Motor neuron (in vitro differentiated cells): ENCODE data around the gene TPM3. TPM values are rescaled to one million over a fixed set of nuclear protein-coding genes. Genes with fewer than 3 reads are reported as not detected.
"Not testable (repeated sequence)": the region's sequence is repeated elsewhere in the genome, so short reads cannot be mapped to it uniquely, and the experiment has no call there.

ENCODE experiments used
- ATAC-seq, 8 experiments: fragments of 200-7000 bp; cut with Tn5 transposase; replicated peaks in 6 of 8; 2 replicates each; pipeline ENCODE4 v1.8.0; 2021; ENCODE audit warnings: mild to moderate bottlenecking in 8 of 8, moderate library complexity in 8 of 8
- H3K27ac ChIP-seq, 2 donors: fragments of 250-450 bp; sonication (Bioruptor Pico); 2 replicates each; pipeline ENCODE4 v1.9.0; 2021; ENCODE audit warnings: antibody characterized with exemption in 2 of 2, mild to moderate bottlenecking in 2 of 2, moderate library complexity in 1 of 2
- H3K4me1 ChIP-seq, 2 donors: fragments of 250-450 bp; sonication (Bioruptor Pico); replicated peaks in 1 of 2; 2 replicates each; pipeline ENCODE4 v1.6.1; 2021; ENCODE audit warnings: antibody characterized with exemption in 2 of 2, mild to moderate bottlenecking in 2 of 2, moderate library complexity in 1 of 2
- H3K4me3 ChIP-seq, 5 donors: fragments of 250-450 bp; sonication (Bioruptor Pico); 2 replicates each; pipeline ENCODE4 v1.9.0; 2021; ENCODE audit warnings: antibody characterized with exemption in 5 of 5, mild to moderate bottlenecking in 5 of 5, moderate library complexity in 4 of 5
- WGBS, 10 experiments: fragments of 450-650 bp; shearing (Covaris generic); methylation state at CpG; one replicate each; pipeline ENCODE4 v1.0.0; 2022; 5-methylcytosine and 5-hydroxymethylcytosine counted together
- in situ Hi-C, 9 experiments: fragments of 400-800 bp; cut with MboI; loops; one replicate each; pipeline ENCODE4 v1.15.0; 2021; ENCODE audit warnings: low sequenced_read_pairs in 9 of 9, low pct_unique_long_range_greater_than_20kb in 2 of 9; ENCODE audit not compliant: unreplicated experiment in 9 of 9
- total RNA-seq, 8 experiments: library from RNA; unstranded; fragments of 300-600 nt; gene quantifications; 2 replicates each; pipeline versions ENCODE4 v1.2.3 to v1.2.4, GENCODE V29; 2022

Gene TPM3
- total RNA-seq, 8 experiments from 2014 or later: 142 to 388 (median 227) TPM

GRCh38 chr1:154220970-154221277 is 29.0 kb upstream of the TPM3 start:
- ATAC-seq: no peak
- in situ Hi-C loops: no loop called here
- no CpG with 5 or more reads among the region's 33 CpGs for WGBS, 10 experiments
- Histone ChIP-seq H3K4me1 (peaks cover 10 to 21% of the 10 kb centered on the region in 2 donors), H3K27ac (peak overlapping the region; percentile 93 to 97), H3K4me3 (peak overlapping the region; percentile 86 to 98 (median 94))

DNA sequence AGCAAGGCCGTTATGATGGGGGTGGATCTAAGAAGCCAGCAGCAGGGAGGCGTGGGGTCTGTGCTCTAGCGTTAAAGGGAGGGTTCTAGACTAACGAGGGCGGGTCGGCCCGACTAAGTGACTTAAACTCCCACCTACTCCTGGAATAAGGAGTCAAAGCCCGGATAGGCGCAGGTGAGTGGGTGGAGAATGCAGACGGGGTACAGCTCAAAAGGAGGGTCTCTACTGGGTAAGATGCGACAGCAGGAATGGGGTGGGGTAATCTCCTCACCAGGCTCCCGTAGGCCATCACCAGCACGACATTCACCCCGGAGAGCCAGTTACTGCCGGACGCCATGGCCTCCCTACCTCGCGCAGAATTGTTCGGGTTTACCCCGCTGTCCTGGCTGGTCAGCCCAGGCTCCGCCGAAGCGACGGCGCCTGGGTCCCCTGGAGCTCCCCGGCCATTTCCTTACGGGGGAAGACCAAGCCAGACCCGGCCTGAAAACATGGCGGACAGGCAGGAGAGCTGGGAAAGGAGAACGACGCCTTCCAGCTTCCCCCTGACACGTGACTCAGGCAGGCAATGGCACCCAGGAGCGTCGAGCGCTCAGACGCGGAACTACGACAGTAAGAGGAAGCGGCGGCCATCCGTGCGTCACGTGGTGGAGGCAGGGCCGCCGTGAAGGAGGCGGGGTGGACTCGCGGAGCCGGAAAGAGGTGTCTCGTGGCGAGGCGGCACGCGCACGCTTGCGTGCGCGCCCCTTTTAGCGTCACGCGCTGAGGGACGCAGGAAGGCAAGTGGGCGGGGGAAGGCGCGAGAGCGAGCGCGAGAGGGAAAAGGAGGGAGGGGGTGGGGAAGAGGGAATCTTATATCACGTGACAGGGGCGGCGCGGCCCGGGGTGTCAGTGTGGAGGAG is 28.4 kb upstream of the TPM3 start, which contains the start of gene UBAP2L:
Gene UBAP2L, plus strand, starts transcription at position 885 of the 899 bp plus-strand sequence. CDS start 4,169 bp downstream, outside the sequence.
- WGBS, 10 experiments: 0 to 1% (median 0%) methylated on average over 1 to 21 of the region's 73 CpGs; no CpG with 5 or more reads in 3 of the 10 experiments
- Histone ChIP-seq H3K27ac (peak within 1 kb of the TSS; percentile 99 to 100), H3K4me3 (peak within 1 kb of the TSS; percentile 86 to 98 (median 94)), H3K4me1 (peaks cover 10 to 21% of the 10 kb centered on the region in 2 donors)
- in situ Hi-C loops: no loop called here
- peak; percentile 84 to 94 (median 92) for ATAC-seq

DNA sequence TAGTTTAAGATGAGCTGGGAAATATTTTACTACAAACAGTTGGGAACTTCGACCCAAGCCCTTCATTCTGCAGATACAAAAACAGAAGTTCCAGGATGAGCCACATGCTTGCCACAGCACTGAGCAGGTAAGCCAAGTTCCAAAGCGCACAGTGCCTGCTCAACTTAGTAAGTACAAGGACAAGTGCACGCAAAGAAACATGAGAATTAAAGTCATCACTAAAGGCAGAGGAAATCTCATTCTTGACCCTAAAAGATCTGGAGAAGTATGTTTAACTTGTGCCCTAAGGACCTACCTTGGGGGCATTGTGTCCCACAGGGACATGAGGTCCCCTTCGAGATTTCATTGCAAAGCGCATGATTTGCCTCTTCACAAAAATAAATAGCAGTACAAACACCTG is 27.6 kb upstream of the TPM3 start:
- in situ Hi-C loops: no loop called here
- ATAC-seq: no peak
- 0 to 33% (median 9%) methylated on average over 2 to 5 of the region's 5 CpGs for WGBS, 10 experiments
- peak overlapping the region; percentile 86 to 98 (median 94) for H3K4me3 ChIP-seq
- H3K4me1 ChIP-seq: peaks cover 10 to 21% of the 10 kb centered on the region in 2 donors
- H3K27ac ChIP-seq: peak overlapping the region; percentile 99 to 100

DNA sequence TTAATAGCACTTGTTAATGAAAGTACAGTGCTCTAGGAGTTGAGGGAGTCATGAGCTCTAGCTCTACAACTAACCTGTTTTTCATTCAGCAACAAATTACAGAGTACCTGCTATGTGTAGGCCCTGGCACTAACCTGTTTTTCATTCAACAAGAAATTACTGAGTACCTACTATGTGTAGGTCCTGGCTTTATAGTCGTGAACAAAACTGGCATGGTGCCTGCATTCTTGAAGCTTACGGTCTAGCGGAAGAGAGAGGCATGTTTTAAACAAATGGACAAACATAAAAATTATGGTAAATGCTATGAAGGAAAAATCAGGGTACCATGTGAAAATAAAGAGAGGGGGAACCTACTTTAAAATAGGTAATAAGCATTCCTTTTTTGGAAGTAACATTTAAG is 26.6 kb upstream of the TPM3 start:
- ATAC-seq: no peak
- peaks cover 10 to 21% of the 10 kb centered on the region in 2 donors for H3K4me1 ChIP-seq
- 57 to 92% (median 88%) methylated on average over 1 to 3 of the region's 3 CpGs; no CpG with 5 or more reads in 1 of the 10 experiments for WGBS, 10 experiments
- H3K4me3 ChIP-seq: peak overlapping the region in 1 of 5 donors; percentile 86
- in situ Hi-C loops: no loop called here
- H3K27ac ChIP-seq: no peak overlapping the region

DNA sequence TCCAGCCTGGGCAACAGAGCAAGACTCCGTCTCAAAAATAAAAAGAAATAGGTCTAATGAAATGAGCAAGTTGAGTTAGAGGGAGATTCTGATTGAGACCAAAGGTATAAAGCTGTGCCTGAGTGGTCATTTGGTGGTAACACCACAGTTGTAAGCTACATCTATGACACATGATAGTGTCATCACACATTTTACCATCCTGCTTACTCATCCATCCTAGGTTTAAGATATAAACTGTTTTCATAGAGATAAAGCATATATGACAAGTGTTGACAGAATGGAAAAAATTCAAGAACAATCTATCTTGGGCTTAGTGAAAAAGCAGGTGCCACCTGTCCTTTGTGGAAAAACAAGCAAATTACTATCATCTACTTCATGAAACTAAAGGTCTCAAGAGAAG is 21.4 kb upstream of the TPM3 start:
- ATAC-seq: peak in 1 of 8 experiments; percentile 43
- H3K27ac ChIP-seq: no peak overlapping the region
- in situ Hi-C loops: no loop called here
- H3K4me3 ChIP-seq: no peak overlapping the region
- WGBS, 10 experiments: 83 to 100% (median 100%) methylated on average over 1 of the region's 1 CpG; no CpG with 5 or more reads in 4 of the 10 experiments
- H3K4me1 ChIP-seq: no peaks in the 10 kb centered on the region

GRCh38 chr1:154212083-154212482 is 20.2 kb upstream of the TPM3 start:
- in situ Hi-C loops: no loop called here
- WGBS, 10 experiments: 93 to 100% (median 100%) methylated on average over 1 to 10 of the region's 10 CpGs
- no peaks in the 10 kb centered on the region for H3K4me1 ChIP-seq
- no peak overlapping the region for H3K27ac ChIP-seq
- no peak overlapping the region for H3K4me3 ChIP-seq
- ATAC-seq: no peak

- peaks cover 0 to 8% of the 10 kb centered on the region in 2 donors for H3K4me1 ChIP-seq
- in situ Hi-C loops: no loop called here
- ATAC-seq: no peak
- no peak overlapping the region for H3K27ac ChIP-seq
- no peak overlapping the region for H3K4me3 ChIP-seq
- WGBS, 10 experiments: 95 to 100% (median 99%) methylated on average over 1 to 5 of the region's 5 CpGs; no CpG with 5 or more reads in 4 of the 10 experiments
Observed at GRCh38 chr1:154208677-154209388, 16.9 kb upstream of the TPM3 start.

GRCh38 chr1:154207262-154207661 is 15.4 kb upstream of the TPM3 start:
- no peak for ATAC-seq
- Histone ChIP-seq H3K4me3 (no peak overlapping the region), H3K27ac (no peak overlapping the region), H3K4me1 (peaks cover 0 to 8% of the 10 kb centered on the region in 2 donors)
- in situ Hi-C loops: no loop called here
- WGBS, 10 experiments: 63 to 100% (median 93%) methylated on average over 1 to 9 of the region's 9 CpGs; no CpG with 5 or more reads in 3 of the 10 experiments

DNA sequence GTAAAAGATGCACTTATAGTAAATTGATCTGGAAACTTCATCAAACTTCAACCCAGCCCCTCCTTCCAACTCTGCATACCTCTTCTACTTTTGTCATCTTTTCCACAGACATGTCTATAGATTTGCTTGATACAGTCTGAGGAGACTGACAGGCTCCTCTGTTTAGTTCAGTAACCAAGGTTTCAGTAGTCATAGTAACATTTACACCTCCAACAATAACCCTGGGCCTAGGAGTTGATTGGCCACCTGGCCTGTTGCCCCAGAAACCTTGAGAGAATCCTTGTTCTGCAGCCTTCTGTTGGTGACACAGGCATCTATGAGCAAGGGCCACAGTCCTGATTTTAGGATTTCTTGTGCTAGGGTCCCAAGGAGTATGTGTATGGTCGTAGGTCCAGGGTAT is 14.3 kb upstream of the TPM3 start, which contains the start of gene CFAP141:
Gene CFAP141, minus strand, starts transcription at position 138 of the 400 bp plus-strand sequence. Its CDS starts 26 bp downstream, at position 112.
- Histone ChIP-seq H3K4me3 (no peak within 1 kb of the TSS), H3K27ac (no peak within 1 kb of the TSS), H3K4me1 (peaks cover 0 to 8% of the 10 kb centered on the region in 2 donors)
- in situ Hi-C loops: no loop called here
- WGBS, 10 experiments: 71 to 100% (median 83%) methylated on average over 1 of the region's 1 CpG; no CpG with 5 or more reads in 4 of the 10 experiments
- peak; percentile 65 to 97 (median 76) for ATAC-seq

- ATAC-seq, H3K27ac ChIP-seq, H3K4me3 ChIP-seq, in situ Hi-C loops, H3K4me1 ChIP-seq: not testable (repeated sequence)
- 78 to 100% (median 95%) methylated on average over 1 to 11 of the region's 11 CpGs; no CpG with 5 or more reads in 4 of the 10 experiments for WGBS, 10 experiments
Observed at GRCh38 chr1:154205778-154206177, 13.9 kb upstream of the TPM3 start.

DNA sequence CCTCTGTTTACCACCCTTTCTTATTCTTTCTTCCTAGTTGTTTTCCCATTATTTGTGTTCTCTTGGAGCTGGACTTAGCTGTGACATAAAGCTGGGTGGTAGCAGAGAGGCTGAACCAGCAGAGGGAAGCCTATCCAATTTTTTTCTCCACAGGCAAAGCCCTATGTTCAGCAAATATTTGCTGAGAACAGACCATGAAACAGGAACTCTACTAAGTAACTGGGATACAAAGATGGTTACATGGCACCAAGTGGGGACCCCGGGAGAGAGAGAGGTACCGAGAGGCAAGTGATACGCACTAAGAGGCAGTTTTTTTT is 7.6 kb upstream of the TPM3 start:
- ATAC-seq: peak; percentile 28 to 84 (median 50)
- no peak overlapping the region for H3K4me3 ChIP-seq
- no peak overlapping the region for H3K27ac ChIP-seq
- H3K4me1 ChIP-seq: no peaks in the 10 kb centered on the region
- WGBS, 10 experiments: 67 to 100% (median 96%) methylated on average over 1 to 3 of the region's 3 CpGs; no CpG with 5 or more reads in 3 of the 10 experiments
- in situ Hi-C loops: no loop called here

GRCh38 chr1:154198756-154199562 is 7.1 kb upstream of the TPM3 start:
- no peak overlapping the region for H3K27ac ChIP-seq
- peak; percentile 64 to 89 (median 75) for ATAC-seq
- 0 to 50% (median 21%) methylated on average over 1 to 5 of the region's 5 CpGs; no CpG with 5 or more reads in 3 of the 10 experiments for WGBS, 10 experiments
- no peaks in the 10 kb centered on the region for H3K4me1 ChIP-seq
- no peak overlapping the region for H3K4me3 ChIP-seq
- in situ Hi-C loops: no loop called here
